ENCODE data around the gene CAPZA2. TPM values are rescaled to one million over a fixed set of nuclear protein-coding genes. Genes with fewer than 3 reads are reported as not detected.
"Not testable (repeated sequence)": the region's sequence is repeated elsewhere in the genome, so short reads cannot be mapped to it uniquely, and the experiment has no call there.

The CAPZA2 gene
- total RNA-seq, 1 donor from 2014 or later = 210 TPM

- Histone ChIP-seq H3K9me3 (ENCODE audit: low read depth) (no peaks in the 10 kb centered on the region), H3K36me3 (no peaks in the 10 kb centered on the region), H3K27ac (no peak overlapping the region), H3F3A (ENCODE audit: low read depth) (peaks cover 11% of the 10 kb centered on the region), H3K4me2 (no peak overlapping the region), H3K9ac (no peak overlapping the region), H3K4me3 (no peak overlapping the region), H2AFZ (replicated peaks) (no peak overlapping the region), H3K27me3 (no peaks in the 10 kb centered on the region), H4K20me1 (ENCODE audit: low read depth) (no peaks in the 10 kb centered on the region), H3K4me1 (peaks cover 30% of the 10 kb centered on the region), H3K79me2 (ENCODE audit: low read depth) (no peaks in the 10 kb centered on the region)
- Mint-ChIP-seq H3K27ac (no peak overlapping the region), H3K4me3 (no peak overlapping the region), H3K9me3 (no peaks in the 10 kb centered on the region), H3K36me3 (no peaks in the 10 kb centered on the region), H3K27me3 (ENCODE audit: insufficient read depth, low read depth) (peaks cover 2% of the 10 kb centered on the region), H3K4me1 (peaks cover 32% of the 10 kb centered on the region)
- TF ChIP-seq EZH2 (IDR thresholded peaks at IDR 0.05) (no peak), EZH2phosphoT487 (IDR thresholded peaks at IDR 0.05) (no peak)
- TF ChIP-seq, protein P1, sequence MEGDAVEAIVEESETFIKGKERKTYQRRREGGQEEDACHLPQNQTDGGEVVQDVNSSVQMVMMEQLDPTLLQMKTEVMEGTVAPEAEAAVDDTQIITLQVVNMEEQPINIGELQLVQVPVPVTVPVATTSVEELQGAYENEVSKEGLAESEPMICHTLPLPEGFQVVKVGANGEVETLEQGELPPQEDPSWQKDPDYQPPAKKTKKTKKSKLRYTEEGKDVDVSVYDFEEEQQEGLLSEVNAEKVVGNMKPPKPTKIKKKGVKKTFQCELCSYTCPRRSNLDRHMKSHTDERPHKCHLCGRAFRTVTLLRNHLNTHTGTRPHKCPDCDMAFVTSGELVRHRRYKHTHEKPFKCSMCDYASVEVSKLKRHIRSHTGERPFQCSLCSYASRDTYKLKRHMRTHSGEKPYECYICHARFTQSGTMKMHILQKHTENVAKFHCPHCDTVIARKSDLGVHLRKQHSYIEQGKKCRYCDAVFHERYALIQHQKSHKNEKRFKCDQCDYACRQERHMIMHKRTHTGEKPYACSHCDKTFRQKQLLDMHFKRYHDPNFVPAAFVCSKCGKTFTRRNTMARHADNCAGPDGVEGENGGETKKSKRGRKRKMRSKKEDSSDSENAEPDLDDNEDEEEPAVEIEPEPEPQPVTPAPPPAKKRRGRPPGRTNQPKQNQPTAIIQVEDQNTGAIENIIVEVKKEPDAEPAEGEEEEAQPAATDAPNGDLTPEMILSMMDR (IDR thresholded peaks at IDR 0.05) = no peak
- DNase-seq (ENCODE audit: low spot score) = no peak
Measured at GRCh38 chr7:116968631-116969030, 106.2 kb downstream of the CAPZA2 start.

GRCh38 chr7:116969371-116969902, 107.0 kb downstream of the CAPZA2 start:
- Mint-ChIP-seq H3K9me3 (peaks cover 3% of the 10 kb centered on the region), H3K27me3 (ENCODE audit: insufficient read depth, low read depth) (peaks cover 2% of the 10 kb centered on the region), H3K4me3 (no peak overlapping the region), H3K36me3 (no peaks in the 10 kb centered on the region), H3K27ac (no peak overlapping the region), H3K4me1 (peaks cover 32% of the 10 kb centered on the region)
- H3K4me2 ChIP-seq = peak overlapping the region; percentile 19
- H3K9me3 ChIP-seq (ENCODE audit: low read depth) = no peaks in the 10 kb centered on the region
- no peaks in the 10 kb centered on the region for H3K27me3 ChIP-seq
- H3F3A ChIP-seq (ENCODE audit: low read depth) = peaks cover 11% of the 10 kb centered on the region
- no peaks in the 10 kb centered on the region for H3K79me2 ChIP-seq (ENCODE audit: low read depth)
- H3K4me1 ChIP-seq = peaks cover 30% of the 10 kb centered on the region
- DNase-seq (ENCODE audit: low spot score) = peak; percentile 15
- no peak overlapping the region for H3K27ac ChIP-seq
- TF ChIP-seq EZH2 (IDR thresholded peaks at IDR 0.05) (no peak), EZH2phosphoT487 (IDR thresholded peaks at IDR 0.05) (no peak)
- TF ChIP-seq, protein P1 (IDR thresholded peaks at IDR 0.05) = no peak
- no peaks in the 10 kb centered on the region for H4K20me1 ChIP-seq (ENCODE audit: low read depth)
- no peaks in the 10 kb centered on the region for H3K36me3 ChIP-seq
- no peak overlapping the region for H2AFZ ChIP-seq (replicated peaks)
- no peak overlapping the region for H3K4me3 ChIP-seq
- no peak overlapping the region for H3K9ac ChIP-seq

GRCh38 chr7:116970238-116970910, 108.0 kb downstream of the CAPZA2 start:
- H3K4me1 Mint-ChIP-seq = peaks cover 32% of the 10 kb centered on the region
- Histone ChIP-seq H3K4me3 (no peak overlapping the region), H3K9ac (no peak overlapping the region), H3K36me3 (no peaks in the 10 kb centered on the region), H3F3A (ENCODE audit: low read depth) (peaks cover 11% of the 10 kb centered on the region), H3K9me3 (ENCODE audit: low read depth) (no peaks in the 10 kb centered on the region), H3K79me2 (ENCODE audit: low read depth) (no peaks in the 10 kb centered on the region), H3K27ac (no peak overlapping the region), H2AFZ (replicated peaks) (no peak overlapping the region), H3K27me3 (no peaks in the 10 kb centered on the region), H4K20me1 (ENCODE audit: low read depth) (no peaks in the 10 kb centered on the region), H3K4me1 (peaks cover 30% of the 10 kb centered on the region), H3K4me2 (no peak overlapping the region)
- no peak overlapping the region for H3K27ac Mint-ChIP-seq
- peaks cover 2% of the 10 kb centered on the region for H3K27me3 Mint-ChIP-seq (ENCODE audit: insufficient read depth, low read depth)
- DNase-seq (ENCODE audit: low spot score) = no peak
- H3K4me3 Mint-ChIP-seq = no peak overlapping the region
- H3K36me3 Mint-ChIP-seq = peaks cover 2% of the 10 kb centered on the region
- H3K9me3 Mint-ChIP-seq = peaks cover 5% of the 10 kb centered on the region
- no peak for TF ChIP-seq EZH2 (IDR thresholded peaks at IDR 0.05)
- TF ChIP-seq, protein P1 (IDR thresholded peaks at IDR 0.05) = no peak
- TF ChIP-seq EZH2phosphoT487 (IDR thresholded peaks at IDR 0.05) = no peak

GRCh38 chr7:116971153-116971552, 108.8 kb downstream of the CAPZA2 start:
- H3K27me3 Mint-ChIP-seq (ENCODE audit: insufficient read depth, low read depth); H3K27ac Mint-ChIP-seq; H3K9me3 ChIP-seq (ENCODE audit: low read depth); H2AFZ ChIP-seq (replicated peaks); H3K27ac ChIP-seq; H3K27me3 ChIP-seq; H3K36me3 ChIP-seq; H3K79me2 ChIP-seq (ENCODE audit: low read depth); H3K4me3 ChIP-seq; H3K4me2 ChIP-seq; H3K4me3 Mint-ChIP-seq; H4K20me1 ChIP-seq (ENCODE audit: low read depth); H3K9ac ChIP-seq; DNase-seq (ENCODE audit: low spot score); H3K36me3 Mint-ChIP-seq; H3K9me3 Mint-ChIP-seq: not testable (repeated sequence)
- peaks cover 11% of the 10 kb centered on the region for H3F3A ChIP-seq (ENCODE audit: low read depth)
- H3K4me1 Mint-ChIP-seq = peaks cover 32% of the 10 kb centered on the region
- peaks cover 30% of the 10 kb centered on the region for H3K4me1 ChIP-seq
